BLaER1 treated with 17β-estradiol and CSF1 and Interleukin-3, amounts not matched to agents 10 nM and 100 nM (cell line): ENCODE measurements around the gene EIF1AX.

Experiments
- H3K27ac ChIP-seq, 11 experiments: shearing (Covaris generic); formaldehyde crosslinking; 2 replicates each; pipeline ENCODE4 v1.8.1; 2022
- H3K27me3 ChIP-seq, 11 experiments: shearing (Covaris generic); formaldehyde crosslinking; 2 replicates each; pipeline ENCODE4 v1.8.1; 2022
- H3K36me3 ChIP-seq, 11 experiments: shearing (Covaris generic); formaldehyde crosslinking; 2 replicates each; pipeline ENCODE4 v1.8.1; 2022
- H3K4me1 ChIP-seq, 10 experiments: shearing (Covaris generic); formaldehyde crosslinking; 2 replicates each; pipeline ENCODE4 v1.8.1; 2022
- H3K4me2 ChIP-seq, 11 experiments: shearing (Covaris generic); formaldehyde crosslinking; 2 replicates each; pipeline ENCODE4 v1.8.1; 2022
- H3K4me3 ChIP-seq, 10 experiments: shearing (Covaris generic); formaldehyde crosslinking; 2 replicates each; pipeline ENCODE4 v1.8.1; 2022
- H3K9ac ChIP-seq, 11 experiments: shearing (Covaris generic); formaldehyde crosslinking; 2 replicates each; pipeline ENCODE4 v1.8.1; 2022
- H3K9me3 ChIP-seq, 11 experiments: shearing (Covaris generic); formaldehyde crosslinking; replicated peaks in 1 of 11; 2 replicates each; pipeline ENCODE4 v1.8.1; 2022
- H4K20me1 ChIP-seq, 11 experiments: shearing (Covaris generic); formaldehyde crosslinking; 2 replicates each; pipeline ENCODE4 v1.8.1; 2022
- Cebpa-rat ChIP-seq, 11 experiments: shearing (Covaris generic); IDR thresholded peaks; 2 replicates each; pipeline ENCODE4 v1.8.1; 2022

Gene EIF1AX

GRCh38 chrX:20116577-20117240 is 24.9 kb downstream of the EIF1AX start, which contains the start of gene MAP7D2:
MAP7D2 (minus strand) TSS chrX:20116907; CDS start chrX:20116879, 28 bp downstream.
- Histone ChIP-seq H3K4me2 (peak within 1 kb of the TSS in 6 of 11 experiments; percentile 15 to 85 (median 77); a peak in 5 of 22 replicates), H3K4me1 (peaks cover 8 to 25% (median 21%) of the 10 kb centered on the region in 10 experiments), H3K36me3 (peaks cover 0 to 7% (median 0%) of the 10 kb centered on the region in 11 experiments; a peak in 2 of 22 replicates), H3K27ac (no peak within 1 kb of the TSS), H3K9me3 (peaks cover 0 to 20% (median 17%) of the 10 kb centered on the region in 11 experiments; a peak in 20 of 22 replicates), H3K4me3 (no peak within 1 kb of the TSS), H4K20me1 (0 out of 22 replicates have a peak, but pooled peaks cover 0 to 4% (median 0%) of the 10 kb centered on the region in 11 experiments), H3K9ac (no peak within 1 kb of the TSS), H3K27me3 (no peaks in the 10 kb centered on the region)
- no peak for TF ChIP-seq Cebpa-rat (IDR thresholded peaks at IDR 0.05)

GRCh38 chrX:20116087-20116576 is 25.5 kb downstream of the EIF1AX start:
- H3K9ac ChIP-seq = no peak overlapping the region
- peaks cover 8 to 25% (median 21%) of the 10 kb centered on the region in 10 experiments for H3K4me1 ChIP-seq
- peaks cover 0 to 20% (median 17%) of the 10 kb centered on the region in 11 experiments; a peak in 20 of 22 replicates for H3K9me3 ChIP-seq
- no peak overlapping the region for H3K27ac ChIP-seq
- no peak for TF ChIP-seq Cebpa-rat (IDR thresholded peaks at IDR 0.05)
- no peaks in the 10 kb centered on the region for H3K27me3 ChIP-seq
- H4K20me1 ChIP-seq = peaks cover 0 to 4% (median 0%) of the 10 kb centered on the region in 11 experiments; a peak in 1 of 22 replicates
- H3K4me2 ChIP-seq = peak overlapping the region in 5 of 11 experiments; percentile 15 to 85 (median 74); a peak in 4 of 22 replicates
- peaks cover 0 to 7% (median 0%) of the 10 kb centered on the region in 11 experiments; a peak in 2 of 22 replicates for H3K36me3 ChIP-seq
- H3K4me3 ChIP-seq = no peak overlapping the region

GRCh38 chrX:20112022-20112774 is 29.4 kb downstream of the EIF1AX start:
- H3K36me3 ChIP-seq = no peaks in the 10 kb centered on the region; a peak in 1 of 22 replicates
- no peaks in the 10 kb centered on the region for H3K27me3 ChIP-seq
- no peaks in the 10 kb centered on the region; a peak in 1 of 22 replicates for H4K20me1 ChIP-seq
- H3K4me2 ChIP-seq = no peak overlapping the region
- H3K9ac ChIP-seq = no peak overlapping the region
- H3K4me3 ChIP-seq = no peak overlapping the region
- peaks cover 0 to 14% (median 13%) of the 10 kb centered on the region in 11 experiments; a peak in 20 of 22 replicates for H3K9me3 ChIP-seq
- TF ChIP-seq Cebpa-rat (IDR thresholded peaks at IDR 0.05) = no peak
- H3K4me1 ChIP-seq = peaks cover 8 to 25% (median 21%) of the 10 kb centered on the region in 10 experiments
- no peak overlapping the region for H3K27ac ChIP-seq

- Histone ChIP-seq H3K9me3 (peaks cover 0 to 5% (median 3%) of the 10 kb centered on the region in 11 experiments; a peak in 9 of 22 replicates), H3K36me3 (no peaks in the 10 kb centered on the region), H3K27me3 (no peaks in the 10 kb centered on the region), H3K27ac (no peak overlapping the region), H3K4me1 (peaks cover 8 to 25% (median 21%) of the 10 kb centered on the region in 10 experiments), H3K4me3 (no peak overlapping the region), H4K20me1 (no peaks in the 10 kb centered on the region; a peak in 1 of 22 replicates), H3K4me2 (no peak overlapping the region), H3K9ac (no peak overlapping the region)
- no peak for TF ChIP-seq Cebpa-rat (IDR thresholded peaks at IDR 0.05)
These were observed 30.4 kb downstream of the EIF1AX start for GRCh38 chrX:20111271-20111670.

- H3K4me1 ChIP-seq = no peaks in the 10 kb centered on the region
These were observed 39.6 kb downstream of the EIF1AX start for GRCh38 chrX:20101934-20102581.

GRCh38 chrX:20091499-20091898 is 50.1 kb downstream of the EIF1AX start:
- H3K27ac ChIP-seq = no peak overlapping the region
- H4K20me1 ChIP-seq = no peaks in the 10 kb centered on the region
- no peaks in the 10 kb centered on the region for H3K36me3 ChIP-seq
- no peak overlapping the region for H3K4me2 ChIP-seq
- H3K9me3 ChIP-seq = no peaks in the 10 kb centered on the region
- H3K27me3 ChIP-seq = no peaks in the 10 kb centered on the region
- no peaks in the 10 kb centered on the region; a peak in 1 of 20 replicates for H3K4me1 ChIP-seq
- no peak overlapping the region for H3K9ac ChIP-seq
- H3K4me3 ChIP-seq = no peak overlapping the region
- TF ChIP-seq Cebpa-rat (IDR thresholded peaks at IDR 0.05) = no peak

More at GRCh38 chrX:20101934-20102581, 39.6 kb downstream of the EIF1AX start:
- Histone ChIP-seq H3K27ac (no peak overlapping the region), H4K20me1 (no peaks in the 10 kb centered on the region), H3K9me3 (no peaks in the 10 kb centered on the region), H3K4me2 (no peak overlapping the region), H3K4me3 (no peak overlapping the region), H3K9ac (no peak overlapping the region), H3K27me3 (no peaks in the 10 kb centered on the region), H3K36me3 (no peaks in the 10 kb centered on the region)
- no peak for TF ChIP-seq Cebpa-rat (IDR thresholded peaks at IDR 0.05)

GRCh38 chrX:20089845-20090244 is 51.8 kb downstream of the EIF1AX start:
- Histone ChIP-seq H4K20me1 (no peaks in the 10 kb centered on the region), H3K9ac (no peak overlapping the region), H3K4me2 (no peak overlapping the region), H3K27ac (no peak overlapping the region), H3K27me3 (no peaks in the 10 kb centered on the region), H3K36me3 (no peaks in the 10 kb centered on the region), H3K4me1 (no peaks in the 10 kb centered on the region; a peak in 1 of 20 replicates), H3K4me3 (no peak overlapping the region), H3K9me3 (no peaks in the 10 kb centered on the region)
- TF ChIP-seq Cebpa-rat (IDR thresholded peaks at IDR 0.05) = no peak

GRCh38 chrX:20080277-20080676 is 61.4 kb downstream of the EIF1AX start:
- Histone ChIP-seq H3K27me3 (no peaks in the 10 kb centered on the region), H3K9me3 (no peaks in the 10 kb centered on the region), H3K36me3 (no peaks in the 10 kb centered on the region), H3K9ac (no peak overlapping the region), H3K4me3 (no peak overlapping the region), H3K4me2 (no peak overlapping the region), H4K20me1 (no peaks in the 10 kb centered on the region), H3K27ac (no peak overlapping the region), H3K4me1 (peaks cover 0 to 8% (median 0%) of the 10 kb centered on the region in 10 experiments; a peak in 6 of 20 replicates)
- TF ChIP-seq Cebpa-rat (IDR thresholded peaks at IDR 0.05) = no peak
